ENCODE results near the gene RPL32.
"Not testable (repeated sequence)": the region's sequence is repeated elsewhere in the genome, so short reads cannot be mapped to it uniquely, and the experiment has no call there.

The RPL32 gene

GRCh38 chr3:12808587-12808986 lies 32.8 kb downstream of the RPL32 start:
- no peak for DNase-seq

DNA sequence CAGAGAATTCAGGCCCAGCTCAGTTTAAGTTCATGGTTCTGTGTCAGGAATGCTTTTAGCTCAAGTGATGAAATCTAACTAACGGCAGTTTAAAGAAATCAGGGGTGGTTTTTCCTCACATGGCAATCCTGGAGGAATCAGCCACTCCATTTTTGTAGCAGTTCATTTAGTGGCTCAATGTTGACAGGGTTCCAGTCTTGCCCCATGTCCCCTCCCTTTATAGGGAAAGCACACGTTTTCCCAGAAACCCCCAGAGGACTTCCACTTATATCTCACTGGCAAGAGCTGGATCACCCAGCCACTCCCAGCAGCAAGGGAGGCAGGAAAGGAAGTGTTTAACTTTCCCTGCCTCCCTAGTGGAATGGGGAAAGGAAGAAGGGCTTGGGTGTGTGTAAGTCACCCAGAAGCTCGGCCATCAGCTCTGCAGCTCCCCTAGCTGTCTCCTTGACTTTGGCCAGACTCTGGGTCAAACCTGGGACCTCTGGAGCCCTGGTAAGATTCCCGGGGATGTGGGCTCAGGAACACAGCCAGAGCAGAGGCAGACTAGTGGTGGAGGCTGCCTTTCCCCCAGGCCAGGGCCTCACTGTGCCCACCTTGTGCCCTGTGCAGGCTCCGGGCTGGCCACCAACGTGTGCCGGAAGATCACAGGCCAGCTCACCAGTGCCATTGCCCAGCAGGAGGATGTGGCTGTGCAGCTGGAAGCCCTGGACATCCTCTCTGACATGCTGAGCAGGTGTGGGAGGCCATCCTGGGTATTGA lies 33.6 kb downstream of the RPL32 start:
- DNase-seq, result no peak

- no peak for DNase-seq
These were observed 34.3 kb downstream of the RPL32 start for GRCh38 chr3:12807066-12807465.

GRCh38 chr3:12803371-12803770 lies 38.0 kb downstream of the RPL32 start:
- no peak for DNase-seq

- DNase-seq, result no peak
These were observed 41.6 kb downstream of the RPL32 start for GRCh38 chr3:12799525-12800440.

- DNase-seq, result no peak
These were observed 42.7 kb downstream of the RPL32 start for GRCh38 chr3:12798559-12799179.

DNA sequence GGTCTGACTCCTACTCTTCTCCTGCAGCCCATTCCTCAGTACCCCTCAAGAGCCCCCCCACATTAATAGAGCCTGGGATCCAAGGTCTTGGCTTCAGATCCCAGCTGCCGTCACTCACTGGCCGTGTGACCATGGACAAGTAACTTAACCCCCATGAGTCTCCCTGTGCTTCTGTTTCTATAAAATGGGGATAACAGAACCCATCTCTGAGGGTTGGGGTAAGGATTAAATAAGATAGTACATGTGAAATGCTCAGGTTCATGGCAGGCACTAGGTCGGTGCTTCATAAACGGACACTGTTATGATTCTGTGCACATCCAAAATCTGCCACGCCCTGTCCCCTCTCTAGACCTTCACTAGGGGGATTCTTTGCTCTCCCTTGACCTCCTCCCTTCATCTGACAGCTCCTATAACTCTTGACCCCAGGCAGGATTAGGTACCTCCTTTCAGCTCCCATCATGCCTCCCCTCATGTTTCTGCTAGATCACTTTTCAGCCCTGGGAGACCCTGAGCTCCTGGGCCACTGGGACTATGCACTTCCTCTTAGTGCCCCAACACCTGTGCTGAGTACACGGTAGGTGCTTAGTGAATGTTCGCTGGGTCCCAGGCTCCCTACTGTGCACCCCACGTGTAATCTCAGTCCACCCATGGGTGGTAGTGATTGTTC lies 43.3 kb downstream of the RPL32 start:
- DNase-seq, result no peak

DNA sequence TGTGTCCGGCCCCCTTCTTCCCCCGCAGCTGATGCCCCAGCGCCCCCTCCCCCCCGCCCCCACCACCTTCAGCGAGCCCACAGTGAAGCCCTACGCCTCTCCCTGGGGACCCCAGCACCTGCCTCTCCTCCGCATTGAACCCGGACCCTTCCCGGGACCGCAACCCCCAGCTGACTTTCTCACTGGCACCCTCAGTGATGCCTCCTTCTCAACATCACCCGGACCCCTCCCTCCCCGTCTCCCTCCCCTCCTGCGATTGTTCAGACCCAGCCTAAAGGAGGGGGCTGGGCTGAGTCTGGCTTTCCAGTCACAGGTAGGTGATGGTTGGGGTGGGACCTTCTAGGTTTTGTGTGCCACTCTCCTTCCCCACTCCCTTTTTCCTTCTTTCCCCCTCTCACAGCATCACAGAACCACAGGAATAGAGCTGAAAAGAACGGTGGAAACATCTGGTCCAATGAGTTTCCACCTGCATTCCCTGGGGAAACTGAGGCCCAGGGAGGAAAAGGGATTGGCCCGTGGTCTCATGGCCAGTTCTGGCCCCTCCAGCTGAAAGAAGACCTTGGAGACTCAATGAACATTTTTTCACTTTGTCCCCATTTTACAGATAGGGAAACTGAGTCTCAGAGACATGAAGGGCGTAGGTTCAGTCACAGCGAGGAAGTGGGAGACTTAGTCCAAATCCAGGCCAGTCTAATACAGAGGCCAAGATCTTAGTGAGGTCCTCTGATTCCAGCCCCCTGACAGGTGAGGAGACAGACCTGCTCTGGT lies 44.1 kb downstream of the RPL32 start:
- no peak for DNase-seq

- peak; percentile 22 for DNase-seq
These were observed 44.9 kb downstream of the RPL32 start, which contains the start of gene CAND2 for GRCh38 chr3:12796171-12797123. Gene CAND2, plus strand, starts transcription at chr3:12796680. Its CDS starts 41 bp downstream, at chr3:12796721.

DNA sequence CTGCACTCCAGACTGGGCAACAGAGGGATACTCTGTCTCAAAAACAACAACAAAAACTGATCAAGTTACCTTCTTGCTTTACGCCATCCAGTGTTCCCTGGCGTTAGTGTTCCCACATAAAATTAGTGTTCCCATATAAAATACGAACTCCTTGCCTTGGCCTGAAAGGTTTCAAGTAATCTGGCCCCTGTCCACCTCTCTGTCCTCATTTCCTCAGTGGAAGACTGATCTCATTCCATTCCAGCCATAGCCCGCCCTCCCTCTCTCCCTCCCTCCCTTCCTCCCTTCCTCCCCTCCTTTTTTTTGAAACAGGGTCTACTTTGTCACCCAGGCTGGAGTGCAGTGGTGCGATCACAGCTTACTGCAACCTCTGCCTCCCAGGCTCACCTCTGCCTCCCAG lies 47.7 kb downstream of the RPL32 start:
- DNase-seq, result no peak

GRCh38 chr3:12791430-12791829 lies 49.9 kb downstream of the RPL32 start:
- DNase-seq, result no peak

- not testable (repeated sequence) for DNase-seq
These were observed 53.2 kb downstream of the RPL32 start for GRCh38 chr3:12787967-12788690.

GRCh38 chr3:12787346-12787745 lies 54.0 kb downstream of the RPL32 start:
- DNase-seq, result peak; percentile 37

DNA sequence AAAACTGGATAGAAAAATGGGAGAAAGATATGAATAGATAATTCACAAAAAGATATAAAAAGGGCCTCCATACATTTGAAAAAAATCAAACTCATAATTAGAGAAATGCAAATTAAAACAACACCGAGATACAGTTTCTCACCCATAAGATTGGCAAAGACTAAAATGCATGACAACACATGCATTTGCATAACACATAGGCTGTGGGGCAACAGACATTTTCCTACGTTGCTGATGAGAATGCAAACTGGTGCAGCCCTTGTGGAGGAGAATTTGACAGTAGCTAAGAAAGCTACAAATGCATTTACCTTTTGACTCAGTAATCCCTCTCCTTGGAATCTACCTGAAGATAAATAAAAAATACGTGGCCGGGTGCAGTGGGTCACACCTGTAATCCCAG lies 56.3 kb downstream of the RPL32 start:
- DNase-seq, result no peak

Data from effector CD4-positive, alpha-beta T cell (primary cell).